Calu3 (cell line): ENCODE measurements around the gene KCNRG. TPM values are rescaled to one million over a fixed set of nuclear protein-coding genes. Genes with fewer than 3 reads are reported as not detected.

Experiments
- BruUV-seq: library from RNA; stranded (reverse); fragments of 400-500 nt; replicated peaks from 2 replicates; lab custom pipeline; 2021; lab: Mats Ljungman, UMichigan
- CTCF ChIA-PET: fragments of 300-600 bp; sonication (Branson Sonifier 250); formaldehyde crosslinking; loops from one replicate; lab custom pipeline; 2022; ENCODE audit warnings: antibody characterized with exemption; lab: Charles Lee
- DNase-seq: peaks from one replicate; pipeline ENCODE4 v3.0.0; 2022
- H3K27ac Mint-ChIP-seq: one replicate; pipeline ENCODE4 v1.8.0; 2022; ENCODE audit warnings: mixed read lengths; ENCODE audit not compliant: unreplicated experiment
- H3K27me3 Mint-ChIP-seq: one replicate; pipeline ENCODE4 v1.8.0; 2022; ENCODE audit warnings: mixed read lengths; ENCODE audit not compliant: unreplicated experiment
- H3K36me3 Mint-ChIP-seq: one replicate; pipeline ENCODE4 v1.8.0; 2022; ENCODE audit warnings: mild to moderate bottlenecking, moderate library complexity, mixed read lengths; ENCODE audit not compliant: insufficient read depth, unreplicated experiment
- H3K4me1 Mint-ChIP-seq: one replicate; pipeline ENCODE4 v1.8.0; 2022; ENCODE audit warnings: mild to moderate bottlenecking, low read depth, mixed read lengths; ENCODE audit not compliant: unreplicated experiment
- H3K4me3 Mint-ChIP-seq: one replicate; pipeline ENCODE4 v1.8.0; 2022; ENCODE audit warnings: mild to moderate bottlenecking, low read depth, moderate library complexity, mixed read lengths; ENCODE audit not compliant: unreplicated experiment
- H3K9me3 Mint-ChIP-seq: one replicate; pipeline ENCODE4 v1.8.0; 2022; ENCODE audit warnings: low read depth, mixed read lengths; ENCODE audit not compliant: unreplicated experiment
- intact Hi-C: fragments of 100-400 bp; cut with micrococcal nuclease; formaldehyde crosslinking; loops from one replicate; pipeline ENCODE4 v1.10.0; 2022; ENCODE audit not compliant: unreplicated experiment
- total RNA-seq: library from RNA; stranded (reverse); gene quantifications from 2 replicates; pipeline ENCODE4 v1.2.3, GENCODE V29; 2022
- TF ChIP-seq, protein P1 (sequence below): fragments of 200-600 bp; IDR thresholded peaks from one replicate; pipeline ENCODE4 v1.8.0; 2022; ENCODE audit warnings: antibody characterized with exemption; ENCODE audit not compliant: unreplicated experiment

KCNRG gene
- total RNA-seq, 1 experiment from 2014 or later: not detected

DNA sequence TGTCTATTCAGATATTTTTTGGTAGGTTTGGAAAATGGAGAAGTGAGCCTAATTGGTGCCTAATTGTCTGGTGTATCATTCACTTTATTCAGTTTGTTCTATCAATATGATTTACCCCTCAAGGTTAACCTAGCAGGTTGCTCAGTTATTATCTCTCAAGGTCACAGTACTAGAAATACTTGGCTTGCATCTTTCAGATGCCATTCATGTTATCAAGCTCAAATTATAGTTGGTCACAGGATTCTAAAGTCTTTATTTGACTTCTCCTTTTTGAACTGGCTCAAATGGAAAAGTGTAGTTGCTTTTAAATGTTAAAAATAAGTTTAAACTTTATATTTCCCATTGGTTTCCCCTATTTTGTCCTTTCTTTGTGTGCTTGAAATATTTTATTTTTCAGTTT, 2.6 kb downstream of the KCNRG start:
- Mint-ChIP-seq H3K4me1 (no peaks in the 10 kb centered on the region), H3K27ac (no peak overlapping the region), H3K27me3 (no peaks in the 10 kb centered on the region), H3K4me3 (no peak overlapping the region), H3K36me3 (peaks cover 11% of the 10 kb centered on the region), H3K9me3 (no peaks in the 10 kb centered on the region)
- CTCF ChIA-PET: no interaction called here
- TF ChIP-seq, protein P1, sequence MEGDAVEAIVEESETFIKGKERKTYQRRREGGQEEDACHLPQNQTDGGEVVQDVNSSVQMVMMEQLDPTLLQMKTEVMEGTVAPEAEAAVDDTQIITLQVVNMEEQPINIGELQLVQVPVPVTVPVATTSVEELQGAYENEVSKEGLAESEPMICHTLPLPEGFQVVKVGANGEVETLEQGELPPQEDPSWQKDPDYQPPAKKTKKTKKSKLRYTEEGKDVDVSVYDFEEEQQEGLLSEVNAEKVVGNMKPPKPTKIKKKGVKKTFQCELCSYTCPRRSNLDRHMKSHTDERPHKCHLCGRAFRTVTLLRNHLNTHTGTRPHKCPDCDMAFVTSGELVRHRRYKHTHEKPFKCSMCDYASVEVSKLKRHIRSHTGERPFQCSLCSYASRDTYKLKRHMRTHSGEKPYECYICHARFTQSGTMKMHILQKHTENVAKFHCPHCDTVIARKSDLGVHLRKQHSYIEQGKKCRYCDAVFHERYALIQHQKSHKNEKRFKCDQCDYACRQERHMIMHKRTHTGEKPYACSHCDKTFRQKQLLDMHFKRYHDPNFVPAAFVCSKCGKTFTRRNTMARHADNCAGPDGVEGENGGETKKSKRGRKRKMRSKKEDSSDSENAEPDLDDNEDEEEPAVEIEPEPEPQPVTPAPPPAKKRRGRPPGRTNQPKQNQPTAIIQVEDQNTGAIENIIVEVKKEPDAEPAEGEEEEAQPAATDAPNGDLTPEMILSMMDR: no peak
- no peak for DNase-seq
- intact Hi-C loops: no loop called here
- BruUV-seq: no TSS peak

DNA sequence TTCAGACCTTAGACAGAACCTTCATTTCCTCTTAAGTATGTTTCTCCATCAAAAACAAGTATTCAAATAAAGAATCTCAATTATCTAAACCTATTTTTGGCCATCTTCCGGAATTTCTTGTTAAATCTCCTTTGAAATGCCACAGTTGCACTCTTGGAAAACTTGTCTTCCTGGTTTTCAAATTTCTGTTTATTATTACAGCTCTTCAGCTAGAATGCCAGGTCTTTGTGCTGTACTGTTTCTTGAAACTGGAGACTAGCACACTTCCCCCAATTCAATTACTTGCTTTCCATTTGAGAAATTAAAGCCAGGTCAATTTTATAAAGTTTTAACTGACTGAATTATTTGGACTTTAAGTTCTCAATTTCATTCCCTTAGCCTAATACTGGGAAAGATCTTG, 10.2 kb downstream of the KCNRG start:
- intact Hi-C loops: no loop called here

DNA sequence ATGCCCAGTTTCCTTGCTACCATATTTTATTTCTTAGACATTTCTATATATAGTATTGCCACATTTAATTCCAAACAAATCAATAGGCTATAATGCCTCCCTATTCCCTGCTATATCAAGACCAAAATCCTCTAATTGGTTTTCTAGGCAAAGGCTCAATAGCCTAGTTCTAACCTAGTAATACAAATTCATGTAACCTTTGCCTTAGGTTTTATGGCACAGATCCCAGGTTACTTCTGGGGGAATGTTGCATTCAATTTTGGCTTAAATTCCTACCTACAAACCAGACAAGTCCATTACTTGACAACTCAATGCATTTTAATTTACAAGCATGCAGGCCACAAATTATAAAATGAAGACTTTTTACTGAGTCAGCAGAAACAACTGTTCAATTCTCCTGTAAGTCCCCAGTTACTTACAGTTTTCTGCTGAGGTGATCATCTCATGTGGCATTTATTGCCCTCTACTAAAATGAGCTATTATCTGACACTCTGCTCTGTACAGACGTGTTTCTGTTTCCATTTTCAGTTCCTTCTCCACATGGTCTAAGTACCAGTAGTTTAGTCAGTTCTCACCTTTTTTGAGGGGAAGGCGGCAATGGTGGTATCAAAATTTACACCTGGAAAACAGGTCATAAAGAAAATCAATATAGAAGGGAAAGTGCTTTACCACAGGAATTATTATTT, 11.7 kb downstream of the KCNRG start:
- CTCF ChIA-PET: no interaction called here
- Mint-ChIP-seq H3K36me3 (peaks cover 13% of the 10 kb centered on the region), H3K27ac (no peak overlapping the region), H3K4me3 (no peak overlapping the region), H3K4me1 (no peaks in the 10 kb centered on the region), H3K27me3 (no peaks in the 10 kb centered on the region), H3K9me3 (no peaks in the 10 kb centered on the region)
- no peak for DNase-seq
- TF ChIP-seq, protein P1: no peak
- intact Hi-C loops: no loop called here
- BruUV-seq: no TSS peak

More for the DNA sequence above, 10.2 kb downstream of the KCNRG start:
- no peak overlapping the region for H3K4me3 Mint-ChIP-seq
- H3K27me3 Mint-ChIP-seq: no peaks in the 10 kb centered on the region
- H3K36me3 Mint-ChIP-seq: peaks cover 13% of the 10 kb centered on the region
- TF ChIP-seq, protein P1: no peak
- no TSS peak for BruUV-seq
- H3K27ac Mint-ChIP-seq: no peak overlapping the region
- H3K9me3 Mint-ChIP-seq: no peaks in the 10 kb centered on the region
- no peaks in the 10 kb centered on the region for H3K4me1 Mint-ChIP-seq
- CTCF ChIA-PET: no interaction called here
- DNase-seq: no peak

DNA sequence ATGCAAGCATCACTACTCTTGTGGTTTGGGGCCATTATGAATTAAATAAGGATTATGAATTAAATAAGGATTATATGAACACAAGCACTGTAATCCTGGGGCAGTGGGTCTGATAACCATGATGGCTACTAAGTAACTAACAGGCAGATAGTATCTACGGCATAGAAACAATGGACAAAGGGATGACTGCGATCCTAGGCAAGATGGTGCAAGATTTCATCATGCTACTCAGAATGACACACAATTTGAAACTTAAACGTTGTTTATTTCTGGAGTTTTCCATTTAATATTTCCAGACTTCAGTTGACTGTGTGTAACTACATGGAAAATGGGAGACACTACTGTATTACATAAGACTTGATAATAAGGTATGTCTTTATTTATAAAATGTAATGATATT, 15.1 kb downstream of the KCNRG start:
- intact Hi-C loops: no loop called here
- CTCF ChIA-PET: no interaction called here
- Mint-ChIP-seq H3K4me1 (no peaks in the 10 kb centered on the region), H3K36me3 (peaks cover 13% of the 10 kb centered on the region), H3K27me3 (no peaks in the 10 kb centered on the region), H3K4me3 (no peak overlapping the region), H3K27ac (no peak overlapping the region), H3K9me3 (no peaks in the 10 kb centered on the region)
- no peak for DNase-seq
- TF ChIP-seq, protein P1: no peak
- no TSS peak for BruUV-seq
